Neural cell (in vitro differentiated cells): ENCODE results near the gene SFXN3. TPM values are rescaled to one million over a fixed set of nuclear protein-coding genes. Genes with fewer than 3 reads are reported as not detected.

ENCODE experiments used
- H2AFZ ChIP-seq: fragments of 200-600, 300-800 bp; sonication (generic), shearing (Covaris generic); 2 replicates; pipeline ENCODE4 v1.6.0; 2014; ENCODE audit warnings: low read depth, mild to moderate bottlenecking, antibody characterized with exemption, low read length, moderate library complexity
- H3F3A ChIP-seq: fragments of 200-600 bp; shearing (Covaris generic); 2 replicates; pipeline ENCODE4 v1.6.1; 2016; ENCODE audit warnings: mild to moderate bottlenecking, moderate library complexity, mixed read lengths, antibody characterized with exemption, low read length; ENCODE audit not compliant: insufficient read depth, poor library complexity, severe bottlenecking
- H3K27ac ChIP-seq: fragments of 200-600, 300-800 bp; sonication (generic), shearing (Covaris generic); 2 replicates; pipeline ENCODE4 v1.5.1; 2014; ENCODE audit warnings: mild to moderate bottlenecking, low read length, moderate library complexity
- H3K27me3 ChIP-seq: fragments of 300-800, 200-600 bp; sonication (generic), shearing (Covaris generic); 2 replicates; pipeline ENCODE4 v1.6.0; 2014; ENCODE audit warnings: mild to moderate bottlenecking, low read depth, low read length, moderate library complexity; ENCODE audit not compliant: insufficient read depth
- H3K36me3 ChIP-seq: fragments of 300-800, 200-600 bp; sonication (generic), shearing (Covaris generic); 2 replicates; pipeline ENCODE4 v1.5.1; 2014; ENCODE audit warnings: mild to moderate bottlenecking, antibody characterized with exemption, low read length, moderate library complexity; ENCODE audit not compliant: insufficient read depth
- H3K4me2 ChIP-seq: fragments of 300-800, 200-600 bp; sonication (generic), shearing (Covaris generic); 2 replicates; pipeline ENCODE4 v1.6.0; 2014; ENCODE audit warnings: mild to moderate bottlenecking, low read length
- H3K4me3 ChIP-seq: fragments of 300-800, 200-600 bp; sonication (generic), shearing (Covaris generic); 2 replicates; pipeline ENCODE4 v1.5.1; 2014; ENCODE audit warnings: mild to moderate bottlenecking, low read length, moderate library complexity
- H3K79me2 ChIP-seq: fragments of 200-600 bp; shearing (Covaris generic); replicated peaks from 2 replicates; pipeline ENCODE4 v1.6.0; 2014; ENCODE audit warnings: mild to moderate bottlenecking, low read length, moderate library complexity; ENCODE audit not compliant: insufficient read depth
- H3K9ac ChIP-seq: fragments of 300-800, 200-600 bp; sonication (generic), shearing (Covaris generic); 2 replicates; pipeline ENCODE4 v1.6.1; 2016; ENCODE audit warnings: mild to moderate bottlenecking, low read length, mixed read lengths
- H3K9me2 ChIP-seq: fragments of 200-600 bp; shearing (Covaris generic); 2 replicates; pipeline ENCODE4 v1.6.1; 2016; ENCODE audit warnings: mild to moderate bottlenecking, low read length, mixed read lengths; ENCODE audit not compliant: insufficient read depth
- H3K9me3 ChIP-seq: fragments of 200-600, 300-800 bp; sonication (generic), shearing (Covaris generic); 2 replicates; pipeline ENCODE4 v1.6.1; 2016; ENCODE audit warnings: mild to moderate bottlenecking, mixed run types, low read length, moderate library complexity, mixed read lengths
- H4K20me1 ChIP-seq: fragments of 200-600 bp; shearing (Covaris generic); 2 replicates; pipeline ENCODE4 v1.6.1; 2016; ENCODE audit warnings: mild to moderate bottlenecking, mixed run types; ENCODE audit not compliant: insufficient read depth
- RAD21 ChIP-seq: fragments of 450-650 bp; conservative IDR thresholded peaks from 2 replicates; pipeline ENCODE4 v1.6.1; 2014; ENCODE audit warnings: antibody characterized with exemption, mild to moderate bottlenecking, moderate library complexity
- REST ChIP-seq: IDR thresholded peaks from 2 replicates; pipeline ENCODE4 v1.6.1; 2012; ENCODE audit warnings: borderline replicate concordance
- polyA plus RNA-seq: library from polyadenylated mRNA; depleted of rRNA; stranded (reverse); fragments of >200 nt; gene quantifications from 2 replicates; pipeline ENCODE4 v1.2.3, GENCODE V29; 2014

SFXN3 gene
- polyA plus RNA-seq, 1 donor from 2014 or later = 52.1 TPM

- Histone ChIP-seq H3K79me2 (no peaks in the 10 kb centered on the region), H3K36me3 (no peaks in the 10 kb centered on the region), H3K27ac (no peak overlapping the region), H3K4me2 (no peak overlapping the region), H3K9me3 (no peaks in the 10 kb centered on the region), H4K20me1 (no peaks in the 10 kb centered on the region), H3K9ac (no peak overlapping the region), H2AFZ (no peak overlapping the region), H3K27me3 (peaks cover 31% of the 10 kb centered on the region), H3K4me3 (no peak overlapping the region), H3F3A (no peaks in the 10 kb centered on the region), H3K9me2 (no peaks in the 10 kb centered on the region)
- TF ChIP-seq REST (no peak), RAD21 (no peak)
These were observed 59.6 kb downstream of the SFXN3 start for GRCh38 chr10:101090597-101090996.

Other genes starting within 250 kb of the SFXN3 start
- gene SLF2, start 118.3 kb upstream of the SFXN3 start, polyA plus RNA-seq = 40.4 and 43.0 TPM in 2 replicates
- gene SEMA4G, start 61.7 kb upstream of the SFXN3 start, polyA plus RNA-seq = 1.7 TPM in 2 replicates
- 121 and 122 TPM in 2 replicates for gene MRPL43, start 43.7 kb upstream of the SFXN3 start, polyA plus RNA-seq
- gene TWNK, start 43.7 kb upstream of the SFXN3 start, polyA plus RNA-seq = 4.2 and 4.8 TPM in 2 replicates
- 40.1 and 58.4 TPM in 2 replicates for gene LZTS2, start 31.4 kb upstream of the SFXN3 start, polyA plus RNA-seq
- gene PDZD7, start 105 bp upstream of the SFXN3 start, polyA plus RNA-seq = 1.5 and 2.6 TPM in 2 replicates
- gene KAZALD1, start 30.8 kb downstream of the SFXN3 start, polyA plus RNA-seq = 1.2 and 1.6 TPM in 2 replicates
- not detected in 2 replicates for gene TLX1, start 100.1 kb downstream of the SFXN3 start, polyA plus RNA-seq
- gene LBX1, start 198.2 kb downstream of the SFXN3 start, polyA plus RNA-seq = 0.08 TPM in 1 of 2 replicates, not detected in the other